HL-60/S4 (cell line): ENCODE data around the gene SMIM27.
"Not testable (repeated sequence)": the region's sequence is repeated elsewhere in the genome, so short reads cannot be mapped to it uniquely, and the experiment has no call there.

ENCODE experiments used
- in situ Hi-C: fragments of 300-500 bp; cut with MboI; formaldehyde crosslinking; loops from 2 replicates; pipeline ENCODE4 v1.14.3; 2022; ENCODE audit warnings: low sequenced_read_pairs

The SMIM27 gene, protein sequence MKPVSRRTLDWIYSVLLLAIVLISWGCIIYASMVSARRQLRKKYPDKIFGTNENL

DNA sequence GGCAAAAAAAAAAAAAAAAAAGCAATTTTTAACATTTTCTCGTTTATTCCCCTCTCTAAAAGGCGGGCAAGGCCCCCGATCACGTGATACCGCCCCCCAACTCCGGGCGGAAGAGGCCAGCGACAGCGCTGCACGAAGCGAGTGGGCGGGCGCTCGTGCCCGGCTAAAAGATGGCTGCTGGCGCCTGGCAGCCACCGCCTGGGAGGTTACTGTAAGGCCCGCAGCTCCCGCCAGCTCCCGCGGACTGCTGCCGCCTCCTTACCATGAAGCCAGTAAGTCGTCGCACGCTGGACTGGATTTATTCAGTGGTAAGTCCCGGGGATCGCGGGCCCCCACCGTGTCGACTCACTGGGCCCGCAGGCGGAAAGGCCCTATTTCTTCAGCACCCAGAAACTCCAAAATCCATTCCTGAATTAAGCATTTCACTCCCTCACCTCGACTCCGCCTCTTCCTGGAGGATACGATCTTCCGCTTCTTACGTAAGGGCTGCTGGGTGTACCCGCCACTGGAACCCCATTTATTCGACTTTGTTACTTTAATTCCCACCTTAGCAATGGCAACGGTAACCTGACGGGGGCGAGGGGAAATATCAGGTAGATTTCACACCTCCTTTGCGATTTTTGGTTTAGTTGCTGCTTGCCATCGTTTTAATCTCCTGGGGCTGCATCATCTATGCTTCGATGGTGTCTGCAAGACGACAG lies at the start of gene SMIM27, which contains the start of gene TOPORS:
Gene SMIM27 (plus strand): TSS at position 156 of the 701 bp plus-strand sequence. CDS start 108 bp downstream, at position 264.
Gene TOPORS (minus strand): TSS at position 415 of the 701 bp plus-strand sequence. CDS start 150 bp downstream, at position 265.
- in situ Hi-C loops, result loop anchor here (25.0 kb wide), 1 partner anchor 685 kb away; the partner anchor contains the start of gene SPINK4

DNA sequence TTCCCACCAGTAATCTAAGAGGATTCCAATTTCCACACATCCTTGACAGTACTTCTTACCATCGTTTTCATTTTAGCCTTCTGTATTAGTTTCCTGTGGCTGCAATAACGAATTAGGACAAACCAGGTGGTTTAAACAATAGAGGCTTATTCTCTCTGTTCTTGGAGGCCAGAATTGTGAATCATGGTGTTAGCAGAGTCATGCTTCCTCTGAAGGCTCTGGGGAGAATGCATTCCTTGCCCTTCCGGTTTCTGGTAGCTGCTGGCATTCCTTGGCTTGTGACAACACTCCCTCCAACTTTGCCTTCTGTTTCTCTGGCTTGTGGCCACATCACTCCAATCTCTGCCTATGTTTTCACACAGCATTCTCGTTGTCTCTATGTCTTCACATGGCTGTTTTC lies 49.7 kb upstream of the SMIM27 start:
- in situ Hi-C loops, result no loop called here

DNA sequence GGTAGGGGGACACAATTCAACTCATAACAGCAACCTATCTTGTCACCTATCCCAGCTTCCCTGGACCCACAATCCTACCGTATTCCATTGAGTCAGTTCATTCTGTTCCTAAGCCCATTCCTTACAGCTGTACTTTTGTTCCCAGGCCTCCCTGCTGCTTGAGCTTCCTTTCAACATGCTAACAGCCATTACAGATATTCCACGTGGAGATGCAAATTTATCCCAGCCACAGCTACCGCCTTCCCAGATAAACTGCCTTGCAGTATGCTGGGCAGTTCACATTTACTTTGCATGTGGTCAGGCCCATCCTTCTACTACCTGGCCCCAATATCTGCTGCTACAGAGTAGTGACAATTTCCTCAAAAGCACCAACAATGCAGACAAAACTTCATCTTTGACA lies 49.1 kb upstream of the SMIM27 start:
- in situ Hi-C loops, result no loop called here

DNA sequence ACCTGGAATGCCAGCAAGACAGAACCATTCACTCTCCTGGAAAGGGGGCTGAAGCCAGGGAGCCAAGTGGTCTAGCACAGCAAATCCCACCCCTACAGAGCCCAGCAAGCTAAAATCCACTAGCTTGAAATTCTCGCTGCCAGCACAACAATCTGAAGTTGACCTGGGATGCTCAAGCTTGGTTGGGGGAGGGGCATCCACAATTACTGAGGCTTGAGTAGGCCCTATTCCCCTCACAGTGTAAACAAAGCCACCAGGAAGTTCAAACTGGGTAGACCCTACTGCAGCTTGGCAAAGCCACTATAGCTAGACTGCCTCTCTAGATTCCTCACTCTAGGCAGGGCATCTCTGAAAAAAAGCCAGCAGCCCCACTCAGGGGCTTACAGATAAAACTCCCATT lies 43.4 kb upstream of the SMIM27 start:
- in situ Hi-C loops, result no loop called here

DNA sequence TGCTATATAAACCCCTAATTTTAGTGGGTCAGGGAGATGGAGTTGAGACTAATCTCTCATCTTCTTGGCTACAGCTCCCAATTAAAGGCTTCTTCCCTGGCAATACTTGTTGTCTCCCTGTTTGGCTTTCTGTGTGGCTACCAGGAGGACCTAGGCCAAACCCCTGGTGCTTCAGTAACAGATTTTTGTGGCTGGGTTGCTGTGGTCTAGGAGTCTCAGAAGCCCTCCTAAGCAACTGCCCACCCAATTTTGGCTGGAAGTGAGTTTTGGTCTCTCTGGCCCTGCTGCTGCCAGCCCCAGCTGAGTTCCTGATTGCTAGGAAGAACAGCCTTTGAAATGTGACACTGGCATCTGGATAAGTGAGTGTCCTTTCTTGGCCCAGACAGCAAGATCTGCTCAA lies 35.9 kb upstream of the SMIM27 start:
- in situ Hi-C loops, result no loop called here

DNA sequence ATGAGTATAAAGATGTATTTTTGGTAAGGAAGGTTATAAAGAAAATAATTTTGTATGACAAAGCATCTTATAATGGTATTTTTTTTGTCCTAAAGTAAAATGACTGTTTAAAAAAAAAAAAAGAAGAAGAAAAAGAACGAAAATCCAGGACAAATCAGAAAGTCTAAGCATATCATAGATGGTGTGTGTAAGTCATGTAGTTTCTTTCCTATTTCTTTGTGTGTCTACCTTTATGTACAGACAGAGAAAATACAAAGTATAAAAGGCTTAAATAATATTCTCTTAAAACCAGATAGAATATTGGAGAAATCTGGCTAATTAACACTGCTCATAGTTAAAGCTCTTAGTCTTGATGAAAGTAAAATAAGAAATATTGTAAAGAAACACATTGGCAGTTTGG lies 33.9 kb upstream of the SMIM27 start:
- in situ Hi-C loops, result no loop called here

DNA sequence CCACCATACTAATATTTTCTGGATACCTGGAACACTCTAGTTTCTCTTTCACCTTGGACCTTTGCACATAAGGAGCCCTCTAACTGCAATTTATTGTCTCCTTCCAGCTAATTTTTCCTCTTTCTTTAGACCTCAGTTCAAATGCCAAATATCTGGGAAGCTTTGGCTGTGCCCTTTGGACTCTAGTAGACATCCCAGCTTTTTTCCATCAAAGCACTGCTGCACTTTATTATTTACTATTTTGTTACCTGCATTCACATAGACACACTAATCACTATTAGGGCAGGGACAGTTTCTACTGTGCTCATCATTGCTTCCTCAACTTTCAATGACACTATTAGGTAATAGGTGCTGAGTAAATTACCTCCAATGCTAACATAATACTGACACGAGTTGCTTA lies 28.2 kb upstream of the SMIM27 start:
- in situ Hi-C loops, result no loop called here

DNA sequence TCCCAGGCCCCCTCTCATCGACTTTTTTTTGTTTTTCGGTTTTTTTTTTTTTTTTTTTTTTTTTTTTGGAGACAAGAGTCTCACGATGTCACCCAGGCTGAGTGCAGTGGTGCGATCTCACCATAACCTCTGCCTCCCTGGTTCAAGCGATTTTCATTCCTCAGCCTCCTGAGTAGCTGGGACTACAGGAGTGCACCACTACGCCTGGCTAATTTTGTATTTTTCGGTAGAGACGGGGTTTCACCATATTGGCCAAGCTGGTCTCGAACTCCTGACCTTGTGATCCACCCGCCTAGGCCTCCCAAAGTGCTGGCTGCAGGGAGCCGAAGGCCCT lies 27.6 kb upstream of the SMIM27 start:
- in situ Hi-C loops, result not testable (repeated sequence)

DNA sequence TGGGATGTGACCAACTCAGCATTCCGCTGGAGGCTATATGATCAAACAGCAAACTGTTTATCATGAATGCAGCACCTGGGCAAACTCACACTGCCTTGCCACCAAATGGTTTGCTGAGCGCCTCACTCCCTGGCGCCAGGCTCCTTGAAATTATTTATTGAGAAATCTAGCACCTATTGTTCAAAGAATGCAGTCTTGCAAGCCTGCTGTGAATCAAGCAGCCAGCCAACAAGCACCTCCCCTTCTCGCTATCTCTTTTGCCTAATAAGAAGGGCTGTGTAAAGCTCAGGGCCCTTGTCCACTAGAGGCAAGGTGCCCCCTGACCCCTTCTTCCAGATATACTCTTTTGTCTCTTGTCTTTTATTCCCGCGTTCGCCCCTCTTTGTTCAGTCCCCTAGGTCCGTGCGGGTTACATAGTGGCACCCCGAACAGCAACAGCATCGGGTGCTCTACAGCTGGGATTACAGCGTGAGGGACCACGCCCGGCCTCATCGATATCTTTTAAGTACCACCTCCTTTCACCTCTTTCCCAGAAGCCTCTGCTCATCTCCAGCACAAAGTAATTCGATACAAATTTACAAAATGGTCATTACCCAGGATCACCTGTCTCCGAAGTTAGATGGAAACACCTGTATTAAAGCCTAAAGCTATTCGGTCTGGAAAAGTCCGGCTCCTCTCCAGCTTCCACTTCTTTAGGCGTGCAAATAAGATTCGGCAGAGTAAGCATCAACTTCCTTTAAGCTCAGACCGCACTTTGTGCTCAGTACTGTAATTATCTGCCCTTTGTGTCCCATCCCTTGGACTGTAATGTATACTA lies 27.0 kb upstream of the SMIM27 start:
- in situ Hi-C loops, result no loop called here

DNA sequence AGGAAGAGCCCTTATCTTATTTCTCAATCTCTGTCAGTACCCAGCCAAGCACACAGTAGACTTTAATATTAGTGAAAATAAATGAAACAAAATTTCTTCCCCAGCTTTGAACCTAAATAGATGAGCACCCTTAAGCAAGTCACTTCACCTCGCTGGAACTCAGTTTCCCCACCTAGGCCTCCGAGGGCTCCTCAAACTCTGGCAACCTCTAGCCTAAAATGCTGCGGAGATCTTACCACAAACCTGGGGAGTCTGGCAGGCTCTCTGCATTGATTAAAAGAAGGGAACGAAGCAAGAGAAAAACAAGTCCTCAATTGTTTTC lies 26.5 kb upstream of the SMIM27 start:
- in situ Hi-C loops, result no loop called here

DNA sequence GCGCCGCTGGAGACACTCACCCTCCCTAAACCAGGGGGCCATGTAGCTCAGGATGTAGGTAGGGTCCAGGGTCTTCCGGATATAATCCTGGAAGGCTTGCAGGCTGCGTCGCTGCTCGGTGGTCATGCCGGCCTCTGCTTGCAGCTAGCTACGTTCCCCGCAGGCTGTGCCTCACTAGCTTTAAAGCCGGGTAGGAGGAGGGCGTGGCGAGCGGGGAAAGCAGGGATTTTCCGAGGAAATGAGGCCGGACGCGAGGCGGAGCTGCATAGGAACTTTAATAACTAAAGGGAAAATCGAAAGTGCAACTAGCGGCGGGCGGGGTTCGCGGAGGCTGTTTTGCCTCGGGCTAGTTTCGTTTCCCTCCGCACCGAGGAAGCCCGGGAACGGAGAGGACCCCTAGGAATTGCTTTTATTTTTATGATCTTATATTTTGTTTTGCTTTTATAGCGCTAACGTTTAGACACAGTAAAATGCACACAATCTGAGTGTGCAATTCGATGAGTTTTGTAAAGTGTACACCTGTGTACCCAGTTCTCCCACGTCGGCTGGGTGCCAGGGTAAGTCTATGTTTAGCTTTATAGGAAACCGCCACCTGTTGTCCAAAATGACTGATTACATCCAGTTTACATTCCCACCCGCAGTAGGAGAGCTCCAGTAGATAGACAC lies 26.0 kb upstream of the SMIM27 start, which contains the start of gene RIGI:
Gene RIGI (minus strand): TSS at position 156 of the 666 bp plus-strand sequence. CDS start 30 bp downstream, at position 126.
- in situ Hi-C loops, result no loop called here

DNA sequence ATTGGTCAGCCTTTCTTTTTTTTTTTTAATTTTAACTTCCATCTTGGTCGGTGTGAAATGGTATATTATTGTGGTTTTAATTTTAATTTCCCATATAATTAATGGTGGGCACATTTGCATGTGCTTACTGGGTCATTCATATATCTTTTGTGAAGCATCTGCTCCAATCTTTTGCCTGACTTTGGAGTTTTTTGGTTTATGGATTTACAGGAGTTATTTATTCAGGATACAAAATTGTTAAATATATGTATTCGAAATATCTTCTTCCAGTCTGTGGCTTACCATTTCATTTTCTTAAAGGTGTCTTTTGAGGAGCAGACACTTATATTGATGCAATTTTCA lies 25.4 kb upstream of the SMIM27 start:
- in situ Hi-C loops, result no loop called here

DNA sequence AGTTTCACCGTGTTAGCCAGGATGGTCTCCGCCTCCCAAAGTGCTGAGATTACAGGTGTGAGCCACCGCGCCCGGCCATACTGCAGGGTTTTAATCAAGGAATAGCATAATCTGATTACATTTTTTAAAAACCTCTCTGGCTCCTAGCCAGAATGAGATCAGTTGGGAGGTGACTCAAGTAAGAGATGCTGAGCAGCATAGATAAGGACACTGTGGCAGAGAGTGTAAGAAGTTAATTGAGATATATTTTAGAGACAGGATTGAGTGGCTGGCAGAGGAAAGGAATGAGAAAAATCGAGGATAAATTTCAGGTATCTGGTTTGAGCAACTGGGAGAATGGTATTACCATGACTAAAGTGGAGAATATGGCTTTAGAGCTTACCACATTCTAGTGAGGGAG lies 18.8 kb upstream of the SMIM27 start:
- in situ Hi-C loops, result no loop called here

DNA sequence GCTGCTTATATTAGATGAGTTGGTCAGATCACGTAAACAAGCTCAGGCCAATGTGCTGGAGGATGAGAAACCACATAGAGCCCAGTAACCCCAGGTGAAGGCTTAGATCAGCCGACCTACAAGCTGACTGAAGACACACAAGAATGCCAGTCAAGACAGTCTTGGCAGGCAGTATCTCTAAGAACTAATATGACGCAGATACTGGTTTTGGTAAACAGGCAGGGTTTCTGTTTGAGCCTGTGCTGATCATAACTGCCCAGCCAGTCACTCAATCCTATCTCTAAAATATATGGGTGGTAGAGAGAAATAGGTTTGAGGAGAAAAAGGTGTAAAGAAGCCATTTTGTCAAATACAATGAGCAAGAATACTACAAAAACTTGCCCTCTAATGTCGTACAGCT lies 18.3 kb upstream of the SMIM27 start:
- in situ Hi-C loops, result no loop called here

DNA sequence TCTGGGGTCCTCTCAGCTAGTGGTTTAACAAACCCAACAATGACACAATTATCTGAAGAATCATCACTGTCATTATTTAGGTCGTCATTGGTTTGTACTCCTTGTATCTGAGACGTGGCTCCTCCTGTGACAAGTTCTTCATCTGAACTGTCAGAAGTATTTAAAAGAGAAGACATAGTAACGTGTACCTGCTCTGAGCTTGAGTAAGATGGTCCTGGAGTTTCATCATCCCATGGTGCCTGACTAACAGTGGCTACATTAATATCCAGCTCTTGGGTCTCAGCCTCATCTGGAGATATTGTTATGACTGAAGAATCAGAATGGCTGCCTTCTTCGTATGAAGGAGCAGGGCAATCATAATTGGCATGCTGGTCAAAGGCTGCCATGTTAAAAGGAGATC lies 9.1 kb upstream of the SMIM27 start:
- in situ Hi-C loops, result no loop called here

DNA sequence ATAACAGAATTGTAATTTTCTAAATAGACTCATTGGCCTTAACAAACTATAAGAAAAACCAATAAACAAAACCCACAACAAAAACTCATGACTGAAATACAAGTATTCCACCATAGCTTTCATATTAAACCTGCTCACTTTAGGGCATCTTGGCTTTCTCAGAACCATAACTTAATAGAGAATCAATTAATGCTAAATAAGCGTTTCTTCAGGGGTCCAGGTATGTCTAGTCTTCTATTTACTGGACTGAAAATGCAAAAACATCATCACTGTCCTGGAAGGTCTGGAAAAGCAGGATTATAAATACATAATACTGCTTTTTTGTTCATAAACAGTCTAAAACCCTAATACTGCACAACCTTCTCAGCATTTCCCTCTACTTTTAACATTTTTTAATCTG lies 6.2 kb upstream of the SMIM27 start:
- in situ Hi-C loops, result no loop called here

DNA sequence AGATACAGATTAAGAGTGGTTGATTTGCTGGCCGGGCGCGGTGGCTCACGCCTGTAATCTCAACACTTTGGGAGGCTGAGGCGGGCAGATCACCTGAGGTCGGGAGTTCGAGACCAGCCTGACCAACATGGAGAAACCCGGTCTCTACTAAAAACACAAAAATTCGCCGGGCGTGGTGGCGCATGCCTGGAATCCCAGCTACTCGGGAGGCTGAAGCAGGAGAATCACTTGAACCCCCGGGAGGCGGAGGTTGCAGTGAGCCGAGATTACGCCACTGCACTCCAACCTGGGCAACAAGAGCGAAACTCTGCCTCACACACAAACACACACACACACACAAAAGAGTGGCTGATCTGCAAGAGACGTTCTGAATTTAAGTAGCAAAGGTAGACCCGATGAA lies 3.9 kb upstream of the SMIM27 start:
- in situ Hi-C loops, result not testable (repeated sequence)

DNA sequence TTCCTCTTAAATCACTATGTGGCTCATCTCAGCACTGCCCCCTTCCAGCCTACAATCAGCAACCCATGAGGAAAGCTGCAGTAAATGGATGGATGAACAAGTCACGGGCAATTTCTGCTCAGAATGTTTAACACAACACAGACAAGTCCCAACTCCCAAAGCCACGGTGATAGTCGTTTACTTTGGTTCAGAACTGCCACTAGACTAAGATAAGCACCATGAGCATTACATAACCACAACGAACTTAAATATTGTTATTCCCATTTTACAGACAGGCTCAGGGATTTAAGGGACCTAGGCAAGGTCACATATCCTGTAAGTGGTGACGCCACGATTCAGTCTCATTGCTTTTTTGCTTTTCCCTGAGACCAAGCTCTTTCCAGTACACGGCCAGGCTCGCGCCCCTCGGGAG lies 2.0 kb upstream of the SMIM27 start:
- in situ Hi-C loops, result loop anchor here (25.0 kb wide), 1 partner anchor 687 kb away; the partner anchor contains the start of gene SPINK4

DNA sequence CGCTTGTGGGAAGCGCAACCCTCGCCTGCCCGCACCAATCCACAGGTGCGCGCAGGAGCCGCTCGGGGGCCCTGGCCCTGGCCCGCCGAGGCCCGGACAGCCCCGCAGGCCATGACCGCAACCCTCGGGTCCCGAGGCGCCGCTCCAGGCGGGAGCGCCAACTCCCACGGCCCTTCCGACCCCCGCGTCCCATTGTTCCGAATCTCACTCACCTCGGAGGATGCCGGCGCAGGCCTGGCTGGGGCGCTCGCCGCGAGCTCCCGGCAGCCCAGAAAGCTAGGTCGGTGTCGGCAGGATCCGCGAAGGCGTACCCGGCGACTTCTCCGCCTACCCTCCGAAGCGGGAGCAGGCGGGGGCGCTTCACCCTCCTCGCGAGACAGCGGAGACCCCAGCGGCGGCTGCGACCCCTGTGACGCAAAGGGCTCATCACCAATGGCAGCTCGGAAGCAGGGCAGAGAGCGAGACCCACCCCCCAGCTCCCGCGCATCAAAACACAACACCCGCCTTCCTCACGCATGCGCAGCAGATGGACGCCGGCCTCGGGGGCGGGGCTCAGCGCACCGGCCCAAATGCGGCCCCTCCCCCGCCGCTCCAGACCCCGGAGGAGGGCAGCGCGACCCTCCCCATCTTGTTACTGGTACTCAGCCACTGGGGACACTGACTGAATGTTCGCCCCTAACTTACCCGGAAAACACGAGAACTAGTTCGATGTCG lies 1.4 kb upstream of the SMIM27 start:
- in situ Hi-C loops, result loop anchor here (25.0 kb wide), 1 partner anchor 687 kb away; the partner anchor contains the start of gene SPINK4

DNA sequence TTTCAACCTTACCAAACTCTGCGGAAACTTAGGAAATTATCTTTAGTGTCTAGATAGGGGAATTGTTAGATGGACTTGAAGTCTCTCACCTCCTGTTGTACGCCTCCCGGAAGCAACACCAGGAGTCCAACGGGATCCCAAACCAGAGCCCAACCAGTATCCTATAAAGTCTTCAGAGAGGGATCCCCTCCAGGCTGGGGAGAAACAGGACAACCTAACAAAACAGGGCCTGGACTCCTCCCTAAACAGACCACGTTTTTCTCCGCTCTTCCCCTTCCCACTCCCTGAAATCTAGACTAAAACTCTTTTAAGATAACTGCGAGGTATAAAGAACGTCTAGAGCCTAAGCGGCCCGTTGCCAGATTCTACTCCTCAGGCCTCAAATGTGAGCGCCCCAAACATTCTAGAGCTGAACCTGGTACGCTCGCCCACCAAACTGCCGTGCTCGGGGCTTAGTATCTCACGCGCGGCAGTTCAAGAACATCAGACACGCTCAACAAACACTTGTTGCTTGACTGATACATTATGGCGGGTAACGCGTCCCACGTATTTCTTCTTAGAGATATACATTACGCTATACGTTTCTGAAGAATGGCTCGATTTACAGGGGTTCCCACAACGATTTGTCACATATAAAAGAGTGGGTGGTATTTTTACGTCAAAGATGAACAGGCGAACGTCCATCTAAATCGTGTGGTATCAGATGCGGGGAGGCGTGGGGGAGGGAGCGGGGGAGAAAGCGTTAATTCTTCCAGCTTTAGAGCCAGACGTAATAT lies 663 bp upstream of the SMIM27 start:
- in situ Hi-C loops, result loop anchor here (25.0 kb wide), 1 partner anchor 686 kb away; the partner anchor contains the start of gene SPINK4
